Adrenal gland (tissue), 12 donors: ENCODE results near the gene FMNL2. TPM values are rescaled to one million over a fixed set of nuclear protein-coding genes. Genes with fewer than 3 reads are reported as not detected.

Experiments used
- DNase-seq, 7 donors: peaks; one replicate each; pipeline ENCODE4 v3.0.0-alpha.2; 2019 to 2020
- H3K27ac ChIP-seq, 5 donors: fragments of 200-600 bp; sonication (generic) in 4 of 5; 1 replicate in 3 of 5; 2 replicates in 2 of 5; pipeline versions ENCODE4 v1.5.1 to v1.8.0; 2016 to 2020; ENCODE audit warnings: mild to moderate bottlenecking in 1 of 5
- H3K27me3 ChIP-seq: fragments of 200-600 bp; 2 replicates; pipeline ENCODE4 v1.8.0; 2021
- H3K36me3 ChIP-seq, 2 donors: fragments of 200-600 bp; replicated peaks in 1 of 2; 1 replicate in 1 of 2; 2 replicates in 1 of 2; pipeline versions ENCODE4 v1.5.1 to v1.8.0; 2018 to 2022
- H3K4me1 ChIP-seq, 2 donors: fragments of 200-600 bp; replicated peaks in 1 of 2; 1 replicate in 1 of 2; 2 replicates in 1 of 2; pipeline versions ENCODE4 v1.5.1 to v1.8.0; 2018 to 2021
- H3K4me3 ChIP-seq, 4 donors: fragments of 200-600 bp; sonication (generic) in 3 of 4; one replicate each; pipeline ENCODE4 v1.5.1; 2016 to 2018
- H3K9me3 ChIP-seq, 3 donors: fragments of 200-600 bp; sonication (generic) in 1 of 3; replicated peaks in 1 of 3; 1 replicate in 2 of 3; 2 replicates in 1 of 3; pipeline versions ENCODE4 v1.5.1 to v1.8.0; 2016 to 2021
- POLR2A ChIP-seq, 2 donors: fragments of 450-650 bp; IDR thresholded peaks; one replicate each; pipeline ENCODE4 v1.6.1; 2017; ENCODE audit warnings: antibody characterized with exemption in 2 of 2, mild to moderate bottlenecking in 2 of 2, moderate library complexity in 1 of 2
- WGBS, 4 donors: extraction: QIAGEN DNeasy Blood & Tissue Kit in 2 of 4; methylation state at CpG; one replicate each; pipeline versions ENCODE4 v1.1.5 to v1.1.7; 2013 to 2017; 5-methylcytosine and 5-hydroxymethylcytosine counted together
- intact Hi-C, 2 donors: fragments of 100-400 bp; cut with DNase I; formaldehyde crosslinking; loops; one replicate each; pipeline versions ENCODE4 v1.14.1 to v1.15.0; 2022 to 2023
- polyA plus RNA-seq, 3 donors: library from polyadenylated mRNA; stranded (reverse); fragments of 200-250 nt in 2 of 3; fragments of 350-450 nt in 1 of 3; fragmentation: Illumina TruSeq in 1 of 3; extraction: RNeasy Lipid Tissue Mini Kit (QIAGEN cat#74804) in 1 of 3; gene quantifications; one replicate each; pipeline ENCODE4 v1.2.3, GENCODE V29; 2013 to 2014
- total RNA-seq, 9 donors: library from RNA; depleted of rRNA in 4 of 9; stranded (reverse); fragments of >200 nt in 4 of 9; fragments of 120-200 nt in 1 of 9; fragmentation: NEBNext Ultra II Directional in 1 of 9; extraction: Animal tissue kit (Norgen Biotek cat#: 25700) in 1 of 9; gene quantifications; one replicate each; pipeline versions ENCODE4 v1.1.0 to v1.2.4, GENCODE V29; 2013 to 2023
- TF ChIP-seq, protein P1 (sequence below), 6 experiments: fragments of 450-650 bp in 4 of 6; fragments of 200-600 bp in 2 of 6; sonication (generic) in 1 of 6; IDR thresholded peaks; 1 replicate in 5 of 6; 2 replicates in 1 of 6; pipeline versions ENCODE4 v1.5.1 to v1.8.0; 2016 to 2021; ENCODE audit warnings: antibody characterized with exemption in 6 of 6, mild to moderate bottlenecking in 2 of 6, moderate library complexity in 1 of 6
- donor health status: healthy with polysubstance abuse.
- donor health status: Bipolar disorder and iron deficiency.
- donor health status: DM: yes; HTN: yes; CAD: no.
- donor health status: DM: no; HTN: no; CAD: no.
- donor health status: DM: no; HTN: no; CAD: no.
- donor health status: DM: yes; HTN: yes; CAD: no.

FMNL2 gene
- total and polyA plus RNA-seq, 12 donors, result 23.5 to 54.2 (median 36.7) TPM

DNA sequence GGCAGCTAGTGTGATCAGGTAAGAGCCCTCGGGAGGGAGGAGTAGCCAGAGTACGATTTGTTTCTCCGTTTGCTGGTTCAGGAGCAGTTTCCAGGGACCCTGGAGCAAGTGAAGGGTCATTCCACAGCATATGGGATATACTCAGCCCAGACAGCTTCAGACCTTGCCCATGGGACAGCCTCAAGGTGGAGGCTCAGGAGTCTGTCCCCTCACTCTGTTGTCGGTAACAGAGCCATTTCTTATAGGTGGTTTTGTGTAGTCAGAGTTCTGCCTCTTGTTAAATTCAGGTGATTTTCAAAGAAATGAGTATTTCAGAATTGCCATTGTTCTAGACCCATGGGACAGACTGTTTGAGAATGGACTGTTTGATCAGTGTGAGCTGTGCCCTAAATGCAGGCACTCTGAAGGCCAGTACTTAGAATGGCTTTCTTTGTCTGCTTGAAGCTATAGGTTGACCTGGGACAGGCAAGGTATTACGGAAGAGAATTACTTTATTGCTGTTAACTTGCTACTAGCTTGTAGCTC is 15.2 kb downstream of the FMNL2 start:
- intact Hi-C loops, result no loop called here
- Histone ChIP-seq H3K36me3 (no peaks in the 10 kb centered on the region), H3K9me3 (no peaks in the 10 kb centered on the region), H3K4me3 (no peak overlapping the region), H3K27ac (no peak overlapping the region), H3K27me3 (no peaks in the 10 kb centered on the region), H3K4me1 (peaks cover 7 to 17% of the 10 kb centered on the region in 2 donors)
- TF ChIP-seq, protein P1, sequence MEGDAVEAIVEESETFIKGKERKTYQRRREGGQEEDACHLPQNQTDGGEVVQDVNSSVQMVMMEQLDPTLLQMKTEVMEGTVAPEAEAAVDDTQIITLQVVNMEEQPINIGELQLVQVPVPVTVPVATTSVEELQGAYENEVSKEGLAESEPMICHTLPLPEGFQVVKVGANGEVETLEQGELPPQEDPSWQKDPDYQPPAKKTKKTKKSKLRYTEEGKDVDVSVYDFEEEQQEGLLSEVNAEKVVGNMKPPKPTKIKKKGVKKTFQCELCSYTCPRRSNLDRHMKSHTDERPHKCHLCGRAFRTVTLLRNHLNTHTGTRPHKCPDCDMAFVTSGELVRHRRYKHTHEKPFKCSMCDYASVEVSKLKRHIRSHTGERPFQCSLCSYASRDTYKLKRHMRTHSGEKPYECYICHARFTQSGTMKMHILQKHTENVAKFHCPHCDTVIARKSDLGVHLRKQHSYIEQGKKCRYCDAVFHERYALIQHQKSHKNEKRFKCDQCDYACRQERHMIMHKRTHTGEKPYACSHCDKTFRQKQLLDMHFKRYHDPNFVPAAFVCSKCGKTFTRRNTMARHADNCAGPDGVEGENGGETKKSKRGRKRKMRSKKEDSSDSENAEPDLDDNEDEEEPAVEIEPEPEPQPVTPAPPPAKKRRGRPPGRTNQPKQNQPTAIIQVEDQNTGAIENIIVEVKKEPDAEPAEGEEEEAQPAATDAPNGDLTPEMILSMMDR (IDR thresholded peaks at IDR 0.05), result no peak
- no peak for TF ChIP-seq POLR2A (IDR thresholded peaks at IDR 0.05)
- no peak for DNase-seq
- whole genome bisulfite sequencing, 4 donors, result 93 to 100% (median 97%) methylated on average over 5 of the region's 5 CpGs

DNA sequence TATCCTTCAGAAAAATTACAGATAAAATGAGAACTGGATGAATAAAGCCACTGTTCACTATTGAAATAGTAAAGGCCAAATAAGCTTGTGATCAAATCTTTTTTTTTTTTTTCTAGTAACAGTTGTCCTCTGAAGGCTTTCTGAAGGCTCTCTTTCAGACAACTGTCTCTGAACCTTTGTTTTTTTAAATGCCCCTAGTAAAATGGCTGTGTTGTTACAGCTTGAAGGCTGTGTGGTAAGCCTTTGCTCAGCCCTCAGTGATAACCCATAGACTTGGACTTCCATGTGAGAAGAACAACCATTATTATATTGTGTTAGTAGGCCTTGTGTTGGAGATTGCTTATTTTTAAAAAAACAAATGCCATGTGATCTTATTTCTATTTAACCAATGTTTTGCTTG is 17.6 kb downstream of the FMNL2 start:
- Histone ChIP-seq H3K4me3 (no peak overlapping the region), H3K9me3 (no peaks in the 10 kb centered on the region), H3K27me3 (no peaks in the 10 kb centered on the region), H3K27ac (no peak overlapping the region), H3K36me3 (no peaks in the 10 kb centered on the region), H3K4me1 (peaks cover 9 to 17% of the 10 kb centered on the region in 2 donors)
- intact Hi-C loops, result no loop called here
- TF ChIP-seq POLR2A (IDR thresholded peaks at IDR 0.05), result no peak
- TF ChIP-seq, protein P1 (IDR thresholded peaks at IDR 0.05), result no peak
- DNase-seq, result no peak

DNA sequence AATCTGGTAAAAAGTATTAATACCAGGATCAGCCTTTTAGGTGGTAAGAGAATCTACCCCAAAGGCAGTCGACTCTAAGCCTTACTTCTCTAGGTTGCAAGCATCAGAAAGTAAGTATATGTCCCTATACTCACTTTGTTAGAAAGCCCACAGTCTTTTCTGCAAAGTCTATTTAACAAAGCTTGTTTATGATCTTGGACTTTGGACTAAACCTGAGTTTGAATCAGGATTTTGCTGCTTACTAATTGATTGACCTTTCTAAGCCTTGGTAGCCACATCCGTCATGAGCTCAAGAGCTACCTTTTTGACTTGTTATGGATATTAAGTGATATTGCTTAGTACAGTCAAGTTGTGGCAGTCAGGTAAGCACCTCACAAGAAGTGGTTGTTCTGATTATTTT is 18.4 kb downstream of the FMNL2 start:
- no peaks in the 10 kb centered on the region for H3K36me3 ChIP-seq
- TF ChIP-seq POLR2A (IDR thresholded peaks at IDR 0.05), result no peak
- TF ChIP-seq, protein P1 (IDR thresholded peaks at IDR 0.05), result no peak
- H3K27me3 ChIP-seq, result no peaks in the 10 kb centered on the region
- DNase-seq, result no peak
- H3K4me3 ChIP-seq, result no peak overlapping the region
- no peak overlapping the region for H3K27ac ChIP-seq
- intact Hi-C loops, result no loop called here
- 83 to 97% (median 94%) methylated on average over 2 of the region's 2 CpGs for WGBS, 4 donors
- peaks cover 9 to 15% of the 10 kb centered on the region in 2 donors for H3K4me1 ChIP-seq
- no peaks in the 10 kb centered on the region for H3K9me3 ChIP-seq

DNA sequence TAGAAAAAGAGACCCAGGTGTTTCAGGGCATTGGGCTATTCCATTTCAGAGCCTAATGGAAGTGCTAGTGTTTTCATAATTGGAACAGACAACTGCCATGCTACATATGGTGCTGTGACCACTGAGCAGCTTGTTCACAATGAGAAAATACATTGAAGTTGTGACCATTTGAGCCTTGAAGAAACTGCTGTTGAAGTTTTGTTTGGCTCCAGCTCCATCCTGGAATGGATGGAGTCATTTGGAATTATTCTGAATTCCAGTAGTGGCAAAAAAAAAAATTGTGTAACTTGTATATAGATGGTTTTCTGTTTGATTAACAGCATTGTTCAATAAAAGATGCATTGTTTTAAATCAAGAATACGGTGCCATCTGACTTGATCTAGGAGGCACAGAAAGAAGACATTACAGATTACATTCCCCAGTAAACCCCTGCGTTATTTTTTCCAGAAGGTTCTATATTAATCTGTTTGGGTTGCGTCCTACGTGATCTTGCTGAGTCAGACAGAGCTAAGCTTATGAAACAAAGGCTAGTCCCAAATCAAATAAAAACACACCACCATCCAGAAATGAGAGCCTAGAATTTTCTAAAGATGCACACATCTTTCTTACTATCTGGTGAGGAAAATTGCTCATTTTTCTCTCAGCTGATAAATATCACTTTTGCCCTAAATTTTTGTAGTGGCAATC is 19.2 kb downstream of the FMNL2 start:
- no peak overlapping the region for H3K27ac ChIP-seq
- H3K27me3 ChIP-seq, result no peaks in the 10 kb centered on the region
- peaks cover 9 to 13% of the 10 kb centered on the region in 2 donors for H3K4me1 ChIP-seq
- DNase-seq, result no peak
- no peaks in the 10 kb centered on the region for H3K9me3 ChIP-seq
- intact Hi-C loops, result no loop called here
- H3K36me3 ChIP-seq, result no peaks in the 10 kb centered on the region
- no peak for TF ChIP-seq POLR2A (IDR thresholded peaks at IDR 0.05)
- TF ChIP-seq, protein P1 (IDR thresholded peaks at IDR 0.05), result no peak
- H3K4me3 ChIP-seq, result no peak overlapping the region
- WGBS, 4 donors, result 59 to 83% (median 76%) methylated on average over 4 of the region's 4 CpGs
